ENCODE measurements around the gene GNS.

GRCh38 chr12:64709429-64709828, 49.8 kb downstream of the GNS start:
- no peak for TF ChIP-seq CTCF (conservative IDR thresholded peaks at IDR 0.05; ENCODE audit: low read depth, low read length)
- no peak for TF ChIP-seq EZH2 (IDR thresholded peaks at IDR 0.05; ENCODE audit: borderline replicate concordance, low read depth, low read length, poor library complexity, severe bottlenecking)

Data from A673 (cell line).